GM12872 (cell line): ENCODE measurements around the gene TUBB1.

Experiments used
- TF ChIP-seq, protein P1 (sequence below): IDR thresholded peaks from 3 replicates; pipeline ENCODE4 v1.5.1; 2011; ENCODE audit warnings: low read depth, mild to moderate bottlenecking, low read length, moderate library complexity; ENCODE audit not compliant: insufficient read depth

Gene TUBB1

DNA sequence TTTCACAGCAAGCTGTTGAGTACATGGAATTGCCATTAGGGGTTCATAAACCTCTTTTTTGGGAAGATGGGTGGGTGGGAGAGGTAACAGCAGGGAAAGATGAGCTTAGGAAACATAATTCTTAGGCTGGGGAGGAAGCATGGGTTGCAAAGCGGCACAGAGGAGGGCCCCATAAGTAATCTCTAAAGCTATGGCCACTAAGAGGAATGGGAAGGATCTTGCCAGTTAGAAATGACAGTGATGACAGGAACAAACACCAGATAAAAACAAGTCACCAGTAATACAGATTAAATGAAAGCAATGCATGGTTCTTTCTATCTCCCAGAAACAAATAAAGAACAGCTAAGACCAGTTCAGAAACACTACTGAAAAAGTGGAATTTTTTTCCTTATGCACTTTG, 54.4 kb downstream of the TUBB1 start:
- TF ChIP-seq, protein P1, sequence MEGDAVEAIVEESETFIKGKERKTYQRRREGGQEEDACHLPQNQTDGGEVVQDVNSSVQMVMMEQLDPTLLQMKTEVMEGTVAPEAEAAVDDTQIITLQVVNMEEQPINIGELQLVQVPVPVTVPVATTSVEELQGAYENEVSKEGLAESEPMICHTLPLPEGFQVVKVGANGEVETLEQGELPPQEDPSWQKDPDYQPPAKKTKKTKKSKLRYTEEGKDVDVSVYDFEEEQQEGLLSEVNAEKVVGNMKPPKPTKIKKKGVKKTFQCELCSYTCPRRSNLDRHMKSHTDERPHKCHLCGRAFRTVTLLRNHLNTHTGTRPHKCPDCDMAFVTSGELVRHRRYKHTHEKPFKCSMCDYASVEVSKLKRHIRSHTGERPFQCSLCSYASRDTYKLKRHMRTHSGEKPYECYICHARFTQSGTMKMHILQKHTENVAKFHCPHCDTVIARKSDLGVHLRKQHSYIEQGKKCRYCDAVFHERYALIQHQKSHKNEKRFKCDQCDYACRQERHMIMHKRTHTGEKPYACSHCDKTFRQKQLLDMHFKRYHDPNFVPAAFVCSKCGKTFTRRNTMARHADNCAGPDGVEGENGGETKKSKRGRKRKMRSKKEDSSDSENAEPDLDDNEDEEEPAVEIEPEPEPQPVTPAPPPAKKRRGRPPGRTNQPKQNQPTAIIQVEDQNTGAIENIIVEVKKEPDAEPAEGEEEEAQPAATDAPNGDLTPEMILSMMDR, result no peak

DNA sequence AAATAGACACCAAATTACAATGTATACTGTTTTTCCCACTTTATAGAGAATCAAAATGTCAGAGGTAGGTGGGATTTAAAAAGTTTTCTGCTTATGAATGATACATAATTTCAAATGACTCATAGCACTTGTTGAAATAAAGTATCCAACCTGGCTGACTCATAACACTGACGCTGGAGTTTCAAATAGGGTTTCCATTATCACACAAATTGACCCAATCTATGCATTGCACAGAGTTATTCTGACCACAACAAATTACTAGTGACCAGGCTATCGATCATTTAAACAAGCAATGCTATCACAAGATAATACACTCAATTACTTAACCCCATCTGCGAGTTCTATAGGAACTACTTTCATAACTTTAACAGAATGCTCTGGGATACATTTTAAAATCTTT, 55.2 kb downstream of the TUBB1 start:
- TF ChIP-seq, protein P1, result no peak

DNA sequence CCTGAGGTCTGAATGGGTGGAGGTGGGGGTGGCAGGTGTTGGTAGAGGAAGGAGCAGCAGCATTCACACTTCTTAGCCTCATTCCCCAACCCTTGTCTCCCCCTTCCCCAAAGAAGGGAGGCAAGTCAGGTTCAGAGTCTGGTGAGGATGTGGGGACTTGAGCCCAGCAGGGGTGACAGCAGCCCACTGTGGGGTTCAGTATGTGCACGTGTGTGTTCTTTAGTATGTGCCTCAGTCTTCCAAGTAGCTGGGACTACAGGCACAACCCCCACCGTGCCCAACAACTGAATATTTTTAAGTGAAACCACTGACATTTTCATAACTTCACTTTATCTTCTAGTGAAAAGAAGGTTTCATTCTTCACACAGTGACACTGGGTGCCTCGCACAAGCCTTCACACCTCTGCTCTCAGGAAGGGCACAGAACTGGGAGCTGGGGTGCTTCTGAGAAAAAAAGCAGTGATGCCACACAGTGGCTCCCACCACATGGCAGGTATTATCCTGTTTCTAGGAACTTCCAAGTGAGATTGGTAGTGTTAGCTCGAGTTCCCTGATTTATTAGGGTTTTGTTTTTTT, 56.8 kb downstream of the TUBB1 start:
- TF ChIP-seq, protein P1, result no peak
